HG02623 (cell line): ENCODE measurements around the gene CD48.

Experiments used
- ATAC-seq: cut with Tn5 transposase; IDR thresholded peaks from one replicate; pipeline ENCODE4 v1.9.1; 2021; ENCODE audit warnings: moderate library complexity; ENCODE audit not compliant: unreplicated experiment

Gene CD48

GRCh38 chr1:160636547-160636946 is 75.1 kb downstream of the CD48 start:
- no peak for ATAC-seq

GRCh38 chr1:160636076-160636475 is 75.5 kb downstream of the CD48 start:
- no peak for ATAC-seq

- ATAC-seq = no peak
Observed at GRCh38 chr1:160634543-160635491, 76.8 kb downstream of the CD48 start.

- no peak for ATAC-seq
Observed at GRCh38 chr1:160633330-160633903, 78.2 kb downstream of the CD48 start.

GRCh38 chr1:160631983-160632625 is 79.5 kb downstream of the CD48 start:
- ATAC-seq = no peak

GRCh38 chr1:160630523-160631451 is 80.8 kb downstream of the CD48 start:
- no peak for ATAC-seq

GRCh38 chr1:160629286-160630210 is 82.1 kb downstream of the CD48 start:
- ATAC-seq = no peak

GRCh38 chr1:160628799-160629263 is 82.8 kb downstream of the CD48 start:
- ATAC-seq = no peak
